DMS114 treated with DMSO at 0.1 percent for 48 hours (cell line): ENCODE data around the gene SLC26A11.
"Not testable (repeated sequence)": the region's sequence is repeated elsewhere in the genome, so short reads cannot be mapped to it uniquely, and the experiment has no call there.

ENCODE experiments used
- DNase-seq: peaks from one replicate; lab custom pipeline; 2025; ENCODE audit not compliant: unreplicated experiment; lab: John Stamatoyannopoulos, UW

The SLC26A11 gene

DNA sequence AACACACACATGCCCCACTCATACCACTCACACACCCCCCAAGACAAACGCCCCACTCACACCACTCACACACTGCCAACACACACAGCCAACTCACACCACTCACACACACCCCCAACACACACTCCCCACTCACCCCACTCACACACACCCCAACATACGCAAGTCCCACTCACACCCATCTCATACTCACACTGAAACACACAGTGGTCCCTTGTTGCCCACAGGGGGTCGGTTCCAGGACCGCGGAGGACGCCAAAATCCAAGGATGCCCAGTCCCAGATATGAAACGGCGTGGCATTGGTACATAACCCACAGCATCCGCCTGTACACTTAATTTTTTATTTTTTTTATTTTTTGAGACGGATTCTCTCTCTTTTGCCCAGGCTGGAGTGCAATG, 61.3 kb downstream of the SLC26A11 start:
- no peak for DNase-seq

DNA sequence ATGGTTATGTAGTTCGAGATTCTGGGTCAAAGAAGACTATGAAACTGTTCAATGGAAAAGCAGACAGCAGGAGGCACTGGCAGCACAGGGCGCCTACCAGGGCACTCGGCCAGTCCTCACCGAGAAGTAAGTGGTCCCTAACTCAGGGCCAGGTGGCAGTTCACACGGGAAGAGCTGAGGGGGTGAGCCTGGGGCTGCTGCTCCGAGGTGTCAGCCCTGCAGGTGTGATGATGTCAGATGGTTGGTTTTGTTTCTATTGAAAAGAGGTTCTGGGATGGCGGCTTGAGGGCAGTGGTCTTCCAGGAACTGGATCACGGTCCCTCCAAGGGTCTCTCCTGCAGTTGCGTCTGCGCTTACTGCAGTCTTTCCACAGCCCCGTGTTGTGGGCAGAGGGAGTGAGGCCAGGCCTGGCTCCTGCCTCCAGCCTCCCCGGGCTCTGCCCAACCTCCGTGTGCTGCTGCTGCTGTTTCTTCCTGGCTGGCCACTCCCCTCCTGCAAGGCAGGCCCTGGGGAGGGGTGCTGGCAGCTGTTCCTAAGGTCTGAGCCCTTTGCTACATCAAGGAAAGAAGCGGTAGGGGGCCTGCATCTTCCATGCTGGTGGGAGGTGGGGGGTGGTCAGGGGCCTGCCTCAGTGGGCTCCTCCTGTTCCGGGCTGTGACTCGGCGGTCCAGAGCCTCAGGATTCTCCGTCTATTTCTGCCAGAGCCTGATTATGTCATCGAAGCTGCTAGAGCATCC, 63.1 kb downstream of the SLC26A11 start:
- DNase-seq: no peak

- no peak for DNase-seq
Measured at GRCh38 chr17:80284631-80285030, 64.4 kb downstream of the SLC26A11 start.

GRCh38 chr17:80285237-80285920, 65.2 kb downstream of the SLC26A11 start:
- no peak for DNase-seq

- no peak for DNase-seq
Measured at GRCh38 chr17:80286638-80286960, 66.4 kb downstream of the SLC26A11 start.

DNA sequence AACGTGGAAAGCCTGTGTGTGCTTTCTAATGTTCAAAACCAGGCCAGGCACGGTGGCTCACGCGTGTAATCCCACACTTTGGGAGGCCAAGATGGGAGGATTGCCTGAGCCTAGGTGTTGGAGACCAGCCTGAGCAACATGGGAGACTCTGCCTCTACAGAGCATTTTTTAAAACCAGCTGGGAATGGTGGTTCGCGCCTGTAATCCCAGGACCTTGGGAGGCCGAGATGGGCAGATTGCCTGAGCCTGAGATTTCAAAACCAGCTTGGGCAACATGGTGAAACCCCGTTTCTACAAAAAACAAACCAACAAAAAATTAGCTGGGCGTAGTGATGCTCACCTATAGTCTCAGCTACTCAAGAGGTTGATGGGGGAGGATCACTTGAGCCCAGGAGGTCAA, 66.8 kb downstream of the SLC26A11 start:
- DNase-seq: no peak

DNA sequence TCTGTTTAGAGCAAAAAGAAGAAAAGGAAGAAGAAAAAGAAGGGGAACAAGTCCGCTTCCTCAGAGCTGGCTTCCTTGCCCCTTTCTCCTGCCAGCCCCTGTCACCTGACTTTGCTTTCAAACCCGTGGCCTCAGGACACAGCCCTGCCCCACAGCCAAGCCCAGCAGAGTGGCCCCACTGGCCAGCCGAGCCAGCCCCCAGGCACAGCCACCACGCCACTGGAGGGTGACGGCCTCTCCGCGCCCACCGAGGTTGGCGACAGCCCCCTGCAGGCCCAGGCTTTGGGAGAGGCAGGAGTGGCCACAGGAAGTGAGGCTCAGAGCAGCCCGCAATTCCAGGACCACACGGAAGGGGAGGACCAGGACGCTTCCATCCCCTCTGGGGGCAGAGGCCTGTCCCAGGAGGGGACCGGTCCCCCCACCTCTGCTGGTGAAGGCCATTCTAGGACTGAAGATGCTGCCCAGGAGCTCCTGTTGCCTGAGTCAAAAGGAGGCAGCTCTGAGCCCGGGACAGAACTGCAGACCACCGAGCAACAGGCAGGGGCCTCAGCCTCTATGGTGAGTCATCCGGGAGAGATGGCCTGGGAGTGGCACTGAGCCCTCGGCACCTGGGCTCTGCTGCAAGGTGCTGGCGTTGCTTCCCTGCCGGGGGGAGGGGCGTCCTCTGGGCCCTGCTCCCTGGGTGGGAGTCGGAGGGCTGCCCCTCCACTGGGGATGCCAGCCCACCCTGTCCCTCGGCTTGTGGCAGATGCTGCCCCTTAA, 67.8 kb downstream of the SLC26A11 start:
- no peak for DNase-seq

DNA sequence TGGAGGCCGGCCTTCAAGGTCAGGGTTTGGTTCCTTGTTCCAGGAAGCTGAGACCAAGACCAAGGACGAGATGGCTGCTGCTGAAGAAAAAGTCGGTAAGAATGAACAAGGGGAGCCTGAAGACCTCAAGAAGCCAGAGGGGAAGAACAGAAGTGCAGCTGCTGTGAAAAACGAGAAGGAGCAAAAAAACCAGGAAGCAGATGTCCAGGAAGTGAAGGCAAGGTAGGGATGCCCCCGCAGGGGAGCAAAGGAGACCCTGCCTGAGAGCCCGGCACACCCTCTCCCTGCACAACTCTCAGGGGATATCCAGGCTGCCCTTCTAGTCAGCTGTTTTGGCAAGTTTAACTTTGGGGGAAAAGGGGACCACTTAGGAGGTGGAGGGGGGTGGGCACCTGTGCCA, 69.4 kb downstream of the SLC26A11 start:
- DNase-seq: no peak

GRCh38 chr17:80290156-80290555, 69.9 kb downstream of the SLC26A11 start:
- DNase-seq: no peak

- DNase-seq: no peak
Measured at GRCh38 chr17:80291260-80291659, 71.0 kb downstream of the SLC26A11 start.

DNA sequence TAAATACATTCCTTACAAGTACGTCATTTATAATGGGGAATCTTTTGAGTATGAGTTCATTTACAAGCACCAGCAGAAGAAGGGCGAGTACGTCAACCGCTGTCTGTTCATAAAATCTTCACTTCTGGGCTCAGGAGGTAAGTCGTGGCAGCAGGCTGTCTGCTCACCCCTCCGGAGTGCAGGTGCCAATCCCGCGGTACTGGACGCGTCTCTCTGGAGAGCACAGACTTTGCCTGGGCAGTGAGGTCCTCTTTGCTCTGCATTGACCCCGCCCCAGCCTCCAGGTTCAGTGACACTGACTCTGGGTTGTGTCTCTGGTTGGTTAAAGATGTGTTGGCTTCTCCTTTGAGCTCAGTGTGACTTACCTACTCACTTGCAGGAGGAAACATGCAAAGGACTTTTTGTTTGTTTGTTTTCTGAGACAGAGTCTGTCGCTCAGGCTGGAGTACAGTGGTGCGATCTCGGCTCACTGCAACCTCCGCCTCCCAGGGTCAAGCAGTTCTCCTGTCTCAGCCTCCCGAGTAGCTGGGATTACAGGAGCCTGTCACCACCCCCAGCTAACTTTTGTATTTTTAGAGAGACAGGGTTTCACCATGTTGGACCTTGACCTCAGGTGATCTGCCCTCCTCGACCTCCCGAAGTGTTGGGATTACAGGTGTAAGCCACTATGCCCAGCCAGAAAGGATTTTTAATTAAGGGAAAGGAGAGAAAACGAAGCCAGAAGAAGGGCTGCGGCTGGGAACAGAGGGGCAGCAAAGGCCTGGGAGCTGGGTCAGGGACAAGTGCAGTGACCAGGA, 71.7 kb downstream of the SLC26A11 start:
- no peak for DNase-seq

DNA sequence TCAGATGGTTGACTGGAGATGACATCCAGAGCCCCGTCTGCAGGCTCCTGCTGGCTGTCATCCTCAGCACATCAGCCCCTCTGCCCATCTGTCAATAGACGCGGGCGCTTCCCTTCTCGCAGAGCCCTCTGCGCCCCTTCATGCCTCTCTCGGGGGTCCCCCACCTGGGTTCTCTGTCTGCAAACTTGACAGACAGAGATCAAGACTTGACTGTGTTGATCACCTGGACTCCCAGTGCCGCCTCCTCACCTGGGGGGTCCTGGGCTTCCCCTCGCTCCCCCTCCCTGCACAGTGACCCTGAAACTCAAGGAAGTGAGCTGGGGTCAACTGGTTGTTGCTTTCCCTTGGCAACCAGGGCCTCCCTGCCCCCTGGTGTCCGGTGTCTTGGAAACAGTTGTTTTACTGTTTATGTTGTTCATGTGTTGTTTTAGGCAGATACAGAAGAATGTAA, 72.3 kb downstream of the SLC26A11 start:
- no peak for DNase-seq

GRCh38 chr17:80294210-80294609, 74.0 kb downstream of the SLC26A11 start:
- DNase-seq: no peak

DNA sequence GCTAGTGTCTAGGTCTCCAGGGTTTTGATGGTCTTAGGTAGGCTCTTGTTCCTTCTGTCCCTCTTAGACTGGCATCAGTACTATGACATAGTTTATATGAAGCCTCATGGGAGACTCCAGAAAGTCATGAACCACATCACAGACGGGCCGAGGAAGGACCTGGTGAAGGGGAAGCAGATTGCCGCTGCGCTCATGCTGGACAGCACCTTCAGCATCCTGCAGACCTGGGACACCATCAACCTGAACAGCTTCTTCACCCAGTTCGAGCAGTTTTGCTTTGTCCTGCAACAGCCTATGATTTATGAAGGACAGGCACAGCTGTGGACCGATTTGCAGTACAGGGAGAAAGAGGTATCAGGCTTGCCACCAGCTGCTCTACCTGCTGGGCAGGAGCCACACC, 74.4 kb downstream of the SLC26A11 start:
- no peak for DNase-seq

GRCh38 chr17:80295146-80295545, 74.9 kb downstream of the SLC26A11 start:
- DNase-seq: no peak

DNA sequence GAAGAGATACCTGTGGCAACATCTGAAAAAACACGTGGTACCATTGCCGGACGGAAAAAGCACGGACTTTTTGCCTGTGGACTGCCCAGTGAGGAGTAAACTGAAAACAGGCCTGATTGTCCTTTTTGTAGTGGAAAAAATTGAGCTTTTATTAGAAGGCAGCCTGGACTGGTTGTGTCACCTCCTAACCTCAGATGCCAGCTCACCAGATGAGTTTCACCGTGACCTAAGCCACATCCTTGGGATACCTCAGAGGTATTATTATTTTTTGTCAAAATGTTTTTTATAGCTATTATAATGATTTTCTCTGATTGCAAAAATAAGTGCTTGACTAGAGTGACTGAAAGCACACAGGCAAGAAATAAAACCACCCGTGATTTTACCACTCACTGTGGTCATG, 75.3 kb downstream of the SLC26A11 start:
- DNase-seq: no peak

- no peak for DNase-seq
Measured at GRCh38 chr17:80296221-80296620, 76.0 kb downstream of the SLC26A11 start.

GRCh38 chr17:80297996-80298560, 77.9 kb downstream of the SLC26A11 start:
- no peak for DNase-seq

GRCh38 chr17:80299350-80300100, 79.3 kb downstream of the SLC26A11 start:
- DNase-seq: not testable (repeated sequence)

GRCh38 chr17:80300756-80301155, 80.5 kb downstream of the SLC26A11 start:
- DNase-seq: not testable (repeated sequence)
